Breast epithelium (tissue), 3 donors: ENCODE measurements around the gene ELOB.

Experiments
- CTCF ChIP-seq, 3 donors: fragments of 450-650 bp; IDR thresholded peaks; one replicate each; pipeline ENCODE4 v1.5.1; 2016 to 2017; ENCODE audit warnings: antibody characterized with exemption in 3 of 3, mild to moderate bottlenecking in 3 of 3, moderate library complexity in 3 of 3
- POLR2A ChIP-seq: fragments of 450-650 bp; IDR thresholded peaks from one replicate; pipeline ENCODE4 v1.6.1; 2016; ENCODE audit warnings: antibody characterized with exemption, mild to moderate bottlenecking, moderate library complexity

- TF ChIP-seq CTCF (IDR thresholded peaks at IDR 0.05) (no peak), POLR2A (no peak)
Measured at GRCh38 chr16:2822496-2822895, 45.4 kb upstream of the ELOB start.
